Hepatocyte (in vitro differentiated cells): ENCODE data around the gene KRTAP10-1.

ENCODE experiments used
- CTCF ChIP-seq: fragments of 200-600 bp; sonication (generic); IDR thresholded peaks from 2 replicates; pipeline ENCODE4 v1.5.1; 2016; ENCODE audit warnings: antibody characterized with exemption, mild to moderate bottlenecking; ENCODE audit not compliant: poor library complexity
- EZH2 ChIP-seq: fragments of 200-600 bp; sonication (generic); IDR thresholded peaks from 2 replicates; pipeline ENCODE4 v1.6.1; 2016; ENCODE audit warnings: antibody characterized with exemption, mild to moderate bottlenecking, borderline replicate concordance

- TF ChIP-seq CTCF (no peak), EZH2 (no peak)
Observed at GRCh38 chr21:44521301-44521927, 18.6 kb downstream of the KRTAP10-1 start.
